HG03442 (cell line): ENCODE measurements around the gene NKAIN4.

ENCODE experiments used
- ATAC-seq: cut with Tn5 transposase; IDR thresholded peaks from one replicate; pipeline ENCODE4 v1.9.1; 2021; ENCODE audit warnings: mild to moderate bottlenecking, moderate library complexity; ENCODE audit not compliant: unreplicated experiment

The NKAIN4 gene

GRCh38 chr20:63288581-63289251 lies 34.5 kb upstream of the NKAIN4 start:
- ATAC-seq, result no peak

GRCh38 chr20:63287697-63288580 lies 33.7 kb upstream of the NKAIN4 start:
- no peak for ATAC-seq

DNA sequence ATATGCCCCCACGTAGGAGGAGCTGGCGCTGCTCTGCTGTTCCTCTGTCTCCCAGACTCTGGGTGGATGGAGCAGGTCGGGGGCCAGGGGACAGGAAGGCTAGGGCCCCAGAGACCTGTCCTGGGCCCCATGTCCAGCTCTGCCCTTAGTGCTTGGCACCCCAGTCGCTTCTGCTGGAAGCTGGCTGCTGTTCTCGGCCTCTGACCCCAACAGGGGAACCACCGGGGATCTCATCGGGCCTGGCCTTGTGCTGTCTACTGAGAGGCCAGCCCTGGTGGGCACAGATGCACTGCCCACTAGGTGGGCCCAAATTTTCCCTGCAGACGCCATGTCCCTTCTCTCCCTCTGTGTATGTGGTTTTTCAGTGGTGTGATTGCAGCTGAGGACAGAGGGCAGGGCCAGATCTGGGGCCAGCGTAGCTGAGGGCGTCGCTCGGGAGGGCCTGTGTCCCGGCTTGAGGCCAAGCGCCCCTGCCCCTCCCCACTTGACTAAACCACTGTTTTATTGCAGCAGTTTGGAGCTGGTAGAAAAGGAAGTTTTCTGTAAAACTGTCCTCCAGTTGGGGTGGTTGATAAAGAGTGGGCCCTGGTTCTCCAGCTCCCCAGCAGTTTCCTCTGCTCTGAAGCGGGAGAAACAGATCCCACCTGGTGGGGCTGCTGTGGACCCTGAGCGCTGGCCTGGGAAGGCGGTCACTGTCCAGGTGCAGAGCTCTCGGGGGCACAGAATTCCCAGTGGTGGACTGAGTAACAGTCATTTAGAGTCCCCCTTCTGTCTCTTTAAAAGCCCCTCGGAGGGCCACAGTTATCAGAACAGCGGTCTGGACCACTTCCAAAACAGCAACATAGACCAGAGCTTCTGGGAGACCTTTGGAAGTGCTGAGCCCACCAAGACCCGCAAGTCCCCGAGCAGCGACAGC lies 32.8 kb upstream of the NKAIN4 start:
- ATAC-seq, result no peak

DNA sequence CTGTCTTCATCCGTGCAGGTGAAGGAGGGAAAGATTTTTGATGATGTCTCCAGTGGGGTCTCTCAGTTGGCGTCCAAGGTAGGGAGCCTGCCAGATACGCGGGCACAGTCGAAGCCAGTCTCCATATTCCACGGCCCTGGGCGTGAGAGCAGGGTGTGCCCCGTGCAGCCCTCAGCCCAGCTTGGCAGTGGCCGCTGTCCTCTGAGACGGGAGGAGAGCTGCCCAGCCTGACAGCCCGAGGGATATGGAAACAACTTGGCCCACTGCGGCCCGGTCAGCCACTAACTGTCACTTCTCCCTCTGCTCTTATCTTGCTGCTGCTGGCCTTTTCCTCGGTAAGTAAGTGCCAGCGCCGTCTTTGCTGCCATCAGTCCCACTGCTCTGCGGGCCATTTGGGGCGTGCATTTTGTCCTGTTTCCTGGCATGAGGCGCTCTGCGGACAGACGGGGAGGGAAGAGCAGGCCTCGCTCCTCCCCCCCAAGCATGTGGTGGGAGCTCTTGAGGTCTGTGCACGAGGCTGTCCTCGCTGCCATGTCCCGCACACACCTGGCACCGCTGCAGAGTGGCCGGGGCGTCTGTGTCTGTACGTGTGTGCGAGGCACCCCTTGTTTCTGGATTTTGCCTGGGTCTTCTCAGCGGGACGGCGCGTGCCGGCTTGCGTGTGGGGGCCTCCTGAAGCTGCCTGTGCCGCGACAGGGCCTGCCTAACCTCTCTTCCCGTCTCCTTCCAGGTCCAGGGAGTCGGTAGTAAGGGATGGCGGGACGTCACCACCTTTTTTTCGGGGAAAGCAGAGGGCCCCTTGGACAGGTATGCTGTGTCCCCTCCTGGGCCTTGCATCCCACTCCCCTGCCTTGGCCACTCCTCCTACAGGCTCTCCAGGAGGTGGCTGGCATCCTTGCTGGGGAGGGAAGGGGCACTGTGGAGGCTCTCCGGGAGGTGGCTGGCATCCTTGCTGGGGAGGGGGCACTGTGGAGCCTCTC lies 31.7 kb upstream of the NKAIN4 start:
- no peak for ATAC-seq

GRCh38 chr20:63284981-63285524 lies 30.8 kb upstream of the NKAIN4 start:
- ATAC-seq, result no peak

DNA sequence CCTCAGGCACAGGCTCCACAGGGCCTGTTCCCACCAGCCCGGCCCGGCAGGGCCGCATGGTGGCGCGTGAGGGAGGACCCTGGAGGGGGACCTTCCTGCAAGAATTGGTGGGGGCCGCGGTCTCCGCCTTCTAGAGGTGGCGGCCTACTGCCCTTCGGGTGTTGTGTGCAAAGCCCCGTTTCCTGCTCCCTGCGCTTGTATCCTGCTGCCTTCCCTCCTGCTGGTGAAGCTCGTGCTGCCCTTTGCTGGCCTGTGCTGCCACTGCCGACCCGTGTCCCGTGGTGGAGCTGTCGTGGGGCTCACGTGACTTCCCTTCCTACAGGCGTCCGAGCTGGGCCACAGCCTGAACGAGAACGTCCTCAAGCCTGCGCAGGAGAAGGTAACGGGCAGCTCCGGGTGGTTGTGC lies 30.3 kb upstream of the NKAIN4 start:
- ATAC-seq, result no peak

DNA sequence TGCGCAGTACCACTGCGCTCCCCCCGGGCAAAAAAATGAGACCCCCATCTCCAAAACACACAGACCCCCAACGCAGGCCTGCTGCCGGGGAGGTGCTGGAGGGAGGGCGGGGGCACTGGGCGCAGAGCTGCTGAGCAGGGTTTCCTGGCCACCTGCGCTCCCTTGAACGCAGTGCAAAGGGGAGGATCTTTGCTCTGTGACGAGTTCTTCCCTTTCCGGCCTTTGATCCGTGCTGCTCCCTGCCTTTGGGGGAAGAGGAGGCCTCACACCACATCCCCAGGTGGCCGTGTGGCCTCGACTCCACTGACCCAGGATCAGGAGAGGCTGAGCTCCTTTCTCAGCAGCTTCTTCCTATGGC lies 29.8 kb upstream of the NKAIN4 start:
- no peak for ATAC-seq

GRCh38 chr20:63283397-63284082 lies 29.3 kb upstream of the NKAIN4 start:
- no peak for ATAC-seq

DNA sequence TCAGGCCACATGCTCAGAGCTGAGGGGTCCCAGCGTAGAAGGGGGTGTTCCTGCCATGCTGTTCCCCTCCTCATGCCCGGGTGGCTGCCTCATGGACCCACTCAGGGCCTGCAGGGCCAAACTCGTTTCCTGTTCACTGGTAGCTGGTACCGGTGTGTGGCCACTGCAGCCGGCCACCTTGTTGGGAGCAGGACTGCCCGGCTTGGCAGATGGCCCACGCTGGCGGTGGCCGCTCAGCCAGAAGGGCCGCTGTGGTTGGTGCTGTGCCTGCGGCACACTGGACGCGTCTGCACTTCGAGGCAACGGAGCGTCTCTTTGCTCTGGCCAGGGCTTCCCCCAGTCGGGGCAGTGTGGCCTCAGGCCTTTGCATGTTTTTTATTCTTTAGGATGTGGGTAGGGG lies 28.7 kb upstream of the NKAIN4 start:
- no peak for ATAC-seq

- no peak for ATAC-seq
These were observed 27.7 kb upstream of the NKAIN4 start for GRCh38 chr20:63281742-63282665.

- no peak for ATAC-seq
These were observed 26.8 kb upstream of the NKAIN4 start for GRCh38 chr20:63280929-63281545.

GRCh38 chr20:63280371-63280770 lies 26.1 kb upstream of the NKAIN4 start:
- ATAC-seq, result no peak

- ATAC-seq, result no peak
These were observed 25.7 kb upstream of the NKAIN4 start for GRCh38 chr20:63279931-63280330.

DNA sequence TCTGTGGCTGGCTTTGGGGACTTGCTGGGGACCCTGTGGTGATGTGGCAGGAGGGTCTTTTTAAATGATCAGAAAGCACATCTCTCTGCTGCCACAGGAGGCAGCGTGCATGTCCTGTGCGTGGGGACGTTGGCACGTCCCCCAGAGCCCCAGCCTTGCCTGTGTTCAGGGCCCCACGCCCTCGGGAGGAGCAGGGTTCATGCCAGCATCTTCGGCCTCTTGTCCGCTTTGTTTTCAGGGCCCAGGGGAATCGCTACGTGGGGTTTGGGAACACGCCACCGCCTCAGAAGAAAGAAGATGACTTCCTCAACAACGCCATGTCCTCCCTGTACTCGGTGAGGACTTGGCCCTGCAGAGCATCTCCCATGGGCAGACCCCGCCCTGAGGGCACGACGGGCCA lies 24.4 kb upstream of the NKAIN4 start:
- no peak for ATAC-seq

GRCh38 chr20:63277466-63278272 lies 23.4 kb upstream of the NKAIN4 start:
- no peak for ATAC-seq

- no peak for ATAC-seq
These were observed 22.7 kb upstream of the NKAIN4 start for GRCh38 chr20:63276956-63277355.

DNA sequence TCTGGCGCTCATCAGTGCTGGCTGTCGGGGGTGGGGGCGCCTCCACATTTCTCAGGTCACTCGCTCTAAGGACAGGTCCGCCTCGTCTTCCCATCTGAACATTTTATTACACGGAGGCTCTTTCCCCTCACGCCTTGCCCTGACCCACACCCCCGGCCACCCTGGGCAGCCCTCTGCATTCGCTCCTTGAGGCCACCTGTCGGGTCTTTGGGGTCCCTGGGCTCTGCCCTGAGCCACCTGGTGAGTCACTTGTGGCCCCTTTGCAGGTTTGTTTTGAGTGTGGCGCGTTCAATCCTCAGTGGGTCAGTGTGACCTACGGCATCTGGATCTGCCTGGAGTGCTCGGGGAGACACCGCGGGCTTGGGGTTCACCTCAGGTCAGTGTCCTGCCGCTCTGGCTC lies 21.6 kb upstream of the NKAIN4 start:
- ATAC-seq, result no peak
